HG03103 (cell line): ENCODE results near the gene PAIP2.
A peak's percentile ranks its signal among the peaks of the same experiment; 100 is the strongest.
"Not testable (repeated sequence)": the region's sequence is repeated elsewhere in the genome, so short reads cannot be mapped to it uniquely, and the experiment has no call there.

Experiments used
- ATAC-seq: cut with Tn5 transposase; IDR thresholded peaks from one replicate; pipeline ENCODE4 v1.9.1; 2021; ENCODE audit warnings: low read depth; ENCODE audit not compliant: unreplicated experiment

Gene PAIP2

DNA sequence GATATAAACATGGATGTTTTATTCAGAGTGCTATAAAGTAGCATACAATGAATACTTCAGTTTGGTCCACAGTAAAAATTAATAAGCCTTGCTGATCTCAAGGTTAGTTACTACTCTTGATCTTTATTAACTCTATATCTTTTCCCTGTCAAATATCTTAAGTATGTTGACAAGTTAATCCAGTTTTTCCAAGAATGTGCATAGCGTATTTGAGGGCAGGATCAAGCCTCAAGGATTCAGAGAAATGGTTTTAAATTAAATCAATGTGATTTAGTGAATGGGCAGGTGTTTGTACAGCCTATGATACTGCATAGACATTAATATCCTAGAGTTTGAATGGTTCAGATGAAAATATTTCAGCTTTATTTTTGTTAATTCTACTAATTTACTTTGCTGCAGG, 27.4 kb upstream of the PAIP2 start:
- ATAC-seq: no peak

DNA sequence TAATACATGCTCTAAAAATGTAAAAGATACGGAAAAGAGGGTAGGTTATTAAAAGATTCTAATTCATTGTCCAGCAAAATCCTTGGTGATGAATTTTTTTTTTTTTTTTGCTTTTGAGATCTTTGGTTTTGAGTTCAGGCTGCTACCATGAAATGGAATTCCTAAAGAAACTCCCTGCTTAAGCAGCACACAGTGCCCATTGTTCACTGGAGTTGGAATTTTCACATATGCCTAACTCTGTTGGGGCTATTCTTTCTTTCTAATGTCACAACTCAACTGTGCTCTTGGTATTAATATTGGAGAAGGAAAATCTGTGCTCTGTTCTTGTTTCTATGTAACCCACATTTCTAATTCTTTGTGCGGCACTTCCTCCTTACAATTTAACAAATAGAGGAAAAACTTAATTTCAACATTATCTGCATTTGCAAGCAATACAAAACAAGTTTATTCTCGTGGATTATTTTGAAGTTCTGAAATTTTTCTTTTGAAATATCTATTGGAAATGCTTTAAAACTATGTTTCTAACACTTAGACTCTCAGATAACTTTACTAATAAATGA, 26.5 kb upstream of the PAIP2 start:
- ATAC-seq: no peak

DNA sequence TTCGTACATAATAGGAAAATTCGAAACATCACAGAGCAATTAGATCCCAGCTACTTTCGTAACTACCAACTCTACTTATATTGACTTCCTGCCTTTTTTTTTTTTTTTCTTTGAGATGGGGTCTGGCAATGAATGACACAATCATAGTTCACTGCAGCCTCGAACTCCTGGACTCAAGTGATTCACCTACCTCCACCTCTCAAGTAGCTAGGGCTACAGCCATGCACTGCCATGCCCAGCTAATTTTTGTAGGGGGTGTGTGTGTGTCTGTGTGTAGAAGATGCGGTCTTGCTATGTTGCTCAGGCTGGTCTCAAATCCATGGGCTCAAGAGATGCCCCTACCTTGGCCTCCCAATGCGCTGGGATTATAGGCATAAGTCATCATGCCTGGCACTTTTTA, 5.8 kb upstream of the PAIP2 start:
- no peak for ATAC-seq

DNA sequence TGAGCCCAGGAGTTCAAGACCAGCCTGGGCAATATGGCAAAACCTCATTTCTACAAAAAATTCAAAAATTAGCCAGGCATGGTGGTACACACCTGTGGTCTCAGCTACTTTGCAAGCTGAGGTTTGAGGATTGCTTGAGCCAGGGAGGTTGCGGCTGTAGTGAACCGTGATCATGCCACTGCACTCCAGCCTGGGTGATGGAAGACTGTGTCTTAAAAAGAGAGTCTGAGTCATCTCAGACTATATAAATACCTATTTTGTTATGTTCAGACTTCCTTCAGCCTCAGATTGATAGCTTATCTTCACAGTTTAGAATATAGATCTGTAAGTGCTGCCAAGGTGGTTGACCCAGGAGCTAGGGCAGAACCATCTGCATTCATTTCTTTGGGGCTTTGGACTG, 1.6 kb upstream of the PAIP2 start:
- no peak for ATAC-seq

DNA sequence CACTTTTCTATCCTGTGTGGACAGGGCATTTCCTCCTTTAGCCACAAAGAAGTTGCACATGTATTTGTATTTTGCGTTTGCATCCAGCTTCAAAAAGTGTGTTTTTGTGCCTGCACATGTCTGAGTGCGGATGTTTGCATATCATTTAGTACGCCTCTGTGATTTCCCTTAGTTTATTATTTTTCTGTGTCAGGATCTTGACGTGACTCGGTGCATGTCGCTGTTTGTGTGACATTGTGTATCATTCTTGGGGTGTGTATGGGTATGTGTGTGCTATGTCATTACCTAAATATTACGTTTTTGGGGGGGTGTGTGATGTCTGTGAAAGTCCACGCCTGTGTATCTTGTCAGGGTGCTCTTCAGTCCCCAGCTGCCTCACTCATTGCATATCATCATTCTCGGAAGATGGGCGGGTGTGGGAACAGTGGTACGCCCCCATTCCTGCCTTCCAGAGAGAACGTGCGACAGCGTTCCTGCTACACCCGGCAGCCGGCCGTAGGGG, 416 bp upstream of the PAIP2 start:
- ATAC-seq: no peak

DNA sequence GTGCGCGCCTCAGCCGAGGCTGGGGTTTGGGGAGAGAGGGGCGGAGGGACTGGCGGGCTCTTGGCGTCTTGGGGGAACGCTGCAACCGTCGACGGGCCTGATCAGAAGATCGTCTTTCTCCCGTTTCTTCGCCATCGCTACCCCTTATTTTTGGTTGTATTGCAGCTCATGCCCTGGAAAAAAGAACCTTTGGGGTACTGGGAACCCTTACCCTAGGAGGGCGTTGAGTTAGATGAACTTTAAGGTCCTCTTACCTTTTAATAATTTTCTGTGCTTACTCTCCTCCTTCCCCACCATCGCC, 719 bp downstream of the PAIP2 start:
- ATAC-seq: peak; percentile 48

DNA sequence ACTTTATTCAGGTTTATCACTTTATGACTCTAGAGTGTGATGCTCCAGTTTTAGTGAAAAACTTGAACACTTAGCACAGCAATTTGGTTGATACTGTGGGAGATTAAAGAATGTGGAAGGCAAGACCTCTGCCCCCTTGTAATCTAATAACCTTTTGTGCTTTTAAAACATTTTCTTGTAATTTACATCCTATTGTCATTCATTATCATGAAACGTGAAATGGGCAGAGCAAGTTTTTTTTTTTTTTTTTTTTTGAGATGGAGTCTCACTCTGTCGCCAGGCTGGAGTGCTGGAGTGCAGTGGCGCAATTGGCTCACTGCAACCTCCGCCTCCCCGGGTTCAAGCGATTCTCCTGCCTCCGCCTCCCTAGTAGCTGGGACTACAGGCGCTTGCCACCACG, 1.8 kb downstream of the PAIP2 start:
- no peak for ATAC-seq

DNA sequence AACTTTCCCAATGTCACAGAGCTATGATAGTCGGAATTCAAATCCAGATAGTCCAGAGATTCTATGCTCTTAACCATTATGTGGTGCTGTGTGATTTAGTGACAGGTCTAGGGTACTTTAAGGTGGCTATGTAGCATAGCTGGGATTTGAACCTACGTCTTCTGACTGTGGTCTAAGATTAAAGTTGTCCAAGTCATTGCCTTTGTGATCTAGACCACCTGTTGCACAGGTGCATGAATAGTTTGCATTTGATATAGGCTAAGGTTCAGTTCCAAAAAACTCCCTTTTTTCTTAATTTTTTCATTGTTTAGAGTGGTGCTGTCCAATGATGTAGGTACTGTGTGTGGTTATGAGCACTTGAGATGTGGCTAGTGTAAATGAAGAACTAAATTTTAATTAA, 2.5 kb downstream of the PAIP2 start:
- no peak for ATAC-seq

DNA sequence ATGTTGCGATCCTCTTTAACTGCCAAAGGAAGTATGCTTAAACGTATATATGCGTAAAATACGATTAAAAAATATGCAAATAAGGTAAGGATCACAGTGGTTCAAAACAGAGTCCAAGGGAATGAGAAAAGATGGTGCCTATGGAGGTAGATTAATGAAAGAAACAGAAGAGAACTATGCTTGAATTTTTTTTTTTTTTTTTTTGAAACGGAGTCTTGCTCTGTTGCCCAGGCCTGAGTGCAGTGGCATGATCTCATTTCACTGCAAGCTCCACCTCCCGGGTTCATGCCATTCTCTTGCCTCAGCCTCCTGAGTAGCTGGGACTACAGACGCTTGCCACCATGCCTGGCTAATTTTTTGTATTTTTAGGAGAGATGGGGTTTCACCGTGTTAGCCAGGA, 3.8 kb downstream of the PAIP2 start:
- ATAC-seq: not testable (repeated sequence)

DNA sequence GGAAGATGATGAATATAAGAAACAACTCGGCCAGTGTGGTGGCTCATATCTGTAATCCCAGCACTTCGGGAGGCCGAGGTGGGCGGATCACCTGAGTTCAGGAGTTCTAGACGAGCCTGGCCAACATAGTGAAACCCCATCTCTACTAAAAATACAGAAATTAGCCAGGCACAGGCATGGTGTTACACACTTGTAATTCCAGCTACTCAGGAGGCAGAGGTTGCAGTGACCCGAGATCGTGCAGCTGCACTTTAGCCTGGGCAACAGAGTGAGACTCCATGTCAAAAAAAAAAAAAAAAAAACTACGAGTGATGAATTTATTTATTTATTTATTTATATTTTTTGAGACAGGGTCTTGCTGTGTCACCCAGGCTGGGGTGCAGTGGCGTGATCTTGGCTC, 6.2 kb downstream of the PAIP2 start:
- ATAC-seq: not testable (repeated sequence)

DNA sequence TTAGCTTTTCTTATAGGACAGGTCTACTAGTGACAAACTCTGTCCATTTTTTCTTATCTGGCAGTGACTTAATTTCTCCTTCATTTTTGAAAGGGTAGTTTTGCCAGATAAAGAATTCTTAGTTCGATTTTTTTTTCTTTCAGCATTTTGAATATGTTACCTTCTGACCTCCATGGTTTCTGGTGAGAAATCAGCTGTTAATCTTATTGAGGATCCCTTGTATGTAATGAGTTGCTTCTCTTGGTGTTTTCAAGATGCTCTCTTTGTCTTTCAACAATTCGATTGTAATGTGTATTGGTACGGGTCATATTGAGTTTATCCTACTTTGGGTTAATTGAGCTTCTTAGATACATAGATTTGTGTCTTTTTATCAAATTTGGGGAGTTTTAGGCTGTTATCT, 12.5 kb downstream of the PAIP2 start:
- no peak for ATAC-seq

DNA sequence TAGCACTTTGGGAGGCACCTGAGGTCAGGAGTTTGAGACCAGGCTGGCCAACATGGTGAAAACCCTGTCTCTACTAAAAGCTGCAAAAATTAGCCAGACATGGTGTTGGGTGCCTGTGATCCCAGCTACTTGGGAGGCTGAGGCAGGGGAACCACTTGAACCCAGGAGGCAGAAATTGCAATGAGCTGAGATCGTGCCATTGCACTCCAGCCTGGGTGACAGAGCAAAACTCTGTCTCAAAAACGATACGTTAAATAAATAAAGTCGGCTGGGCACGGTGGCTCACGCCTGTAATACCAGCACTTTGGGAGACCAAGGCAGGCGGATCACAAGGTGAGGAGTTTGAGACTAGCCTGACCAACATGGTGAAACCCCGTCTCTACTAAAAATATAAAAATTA, 14.2 kb downstream of the PAIP2 start:
- not testable (repeated sequence) for ATAC-seq

DNA sequence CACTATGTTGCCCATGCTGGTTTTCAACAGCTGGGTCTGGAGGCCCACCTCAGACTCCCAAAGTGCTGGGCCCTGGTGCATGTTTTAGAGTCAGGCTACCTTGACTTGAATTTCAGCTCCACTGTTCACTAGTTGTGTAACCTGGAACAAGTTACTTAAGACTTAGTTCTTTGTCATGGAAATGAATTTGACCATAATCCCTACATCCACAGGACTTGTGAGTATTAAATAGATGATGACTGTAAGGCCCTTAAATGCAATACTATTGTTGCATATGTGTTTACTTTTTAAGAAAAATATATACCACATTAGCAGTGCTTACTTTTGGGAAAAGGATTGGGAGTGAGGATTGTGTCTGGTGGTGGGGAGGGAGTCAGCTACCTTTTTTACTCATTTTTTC, 16.4 kb downstream of the PAIP2 start:
- no peak for ATAC-seq

DNA sequence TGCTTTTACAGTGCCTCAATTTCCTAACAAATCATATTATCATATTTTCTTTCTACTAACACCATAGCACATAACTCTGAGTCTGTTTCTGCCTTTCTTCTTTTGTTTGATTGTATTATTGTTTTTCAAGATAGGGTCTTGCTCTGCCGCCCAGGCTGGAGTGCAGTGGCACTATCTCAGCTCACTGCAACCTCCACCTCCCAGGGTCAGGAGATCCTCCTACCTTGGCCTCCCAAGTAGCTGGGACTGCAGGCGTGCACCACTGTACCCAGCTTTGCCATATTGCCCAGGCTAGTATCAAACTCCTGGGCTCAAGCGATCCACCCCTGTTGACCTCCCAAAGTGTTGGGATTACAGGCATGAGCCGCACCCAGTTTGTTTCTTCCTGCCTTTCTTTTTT, 18.7 kb downstream of the PAIP2 start:
- no peak for ATAC-seq

DNA sequence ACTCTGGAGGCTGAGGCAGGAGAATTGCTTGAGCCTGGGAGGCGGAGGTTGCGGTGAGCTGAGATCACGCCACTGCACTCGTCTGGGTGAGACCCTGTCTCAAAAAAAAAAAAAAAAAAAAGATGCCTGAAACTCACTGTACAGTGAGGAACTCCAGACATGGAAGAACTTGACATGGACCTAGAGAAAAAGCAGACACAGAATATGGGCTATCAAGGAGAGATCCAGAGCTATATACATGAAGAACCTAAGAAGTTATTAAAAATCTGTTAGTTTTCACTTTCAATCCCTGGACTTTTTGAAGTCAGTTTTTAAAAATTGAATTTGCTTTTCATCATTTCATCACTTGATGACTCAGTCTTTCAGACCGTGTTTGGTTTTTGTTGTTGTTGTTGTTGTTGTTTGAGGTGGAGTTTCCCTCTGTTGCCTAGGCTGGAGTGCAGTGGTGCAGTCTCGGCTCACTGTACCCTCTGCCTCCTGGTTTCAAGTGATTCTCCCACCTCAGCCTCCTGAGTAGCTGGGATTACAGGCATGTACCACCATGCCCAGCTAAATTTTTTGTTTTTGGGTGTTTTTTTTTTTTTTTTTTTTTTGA, 20.3 kb downstream of the PAIP2 start:
- ATAC-seq: no peak

DNA sequence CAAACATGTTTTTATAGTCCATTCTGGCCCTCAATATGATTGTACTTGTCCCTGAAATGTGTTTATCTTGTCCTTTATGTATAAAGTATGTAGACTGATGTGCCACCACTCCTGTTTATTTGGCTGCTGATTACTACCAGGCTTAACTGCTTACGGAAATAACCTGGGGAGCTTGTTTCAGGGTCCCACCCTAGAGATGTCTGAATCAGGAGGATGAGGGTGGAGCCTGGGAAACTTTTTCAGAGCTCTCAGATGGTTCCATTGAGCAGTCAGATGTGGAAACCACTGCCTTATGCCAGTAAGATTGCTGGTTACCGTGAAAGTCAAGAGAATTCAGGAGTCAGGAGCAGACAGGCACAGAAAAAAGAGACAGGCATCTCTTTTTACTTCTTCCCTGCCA, 22.3 kb downstream of the PAIP2 start:
- no peak for ATAC-seq

DNA sequence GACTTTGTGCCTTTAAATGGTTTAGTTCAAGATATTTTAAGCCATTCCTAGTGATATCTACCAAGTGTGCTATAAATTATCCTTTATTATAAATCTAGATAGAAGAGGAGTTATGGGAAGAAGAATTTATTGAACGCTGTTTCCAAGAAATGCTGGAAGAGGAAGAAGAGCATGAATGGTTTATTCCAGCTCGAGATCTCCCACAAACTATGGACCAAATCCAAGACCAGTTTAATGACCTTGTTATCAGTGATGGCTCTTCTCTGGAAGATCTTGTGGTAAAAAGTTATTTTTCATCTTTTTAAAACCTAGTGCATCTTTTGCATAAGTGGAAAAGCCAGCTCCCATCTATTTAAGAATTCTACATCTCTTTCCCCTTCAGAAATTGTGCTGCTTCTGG, 22.8 kb downstream of the PAIP2 start:
- no peak for ATAC-seq

DNA sequence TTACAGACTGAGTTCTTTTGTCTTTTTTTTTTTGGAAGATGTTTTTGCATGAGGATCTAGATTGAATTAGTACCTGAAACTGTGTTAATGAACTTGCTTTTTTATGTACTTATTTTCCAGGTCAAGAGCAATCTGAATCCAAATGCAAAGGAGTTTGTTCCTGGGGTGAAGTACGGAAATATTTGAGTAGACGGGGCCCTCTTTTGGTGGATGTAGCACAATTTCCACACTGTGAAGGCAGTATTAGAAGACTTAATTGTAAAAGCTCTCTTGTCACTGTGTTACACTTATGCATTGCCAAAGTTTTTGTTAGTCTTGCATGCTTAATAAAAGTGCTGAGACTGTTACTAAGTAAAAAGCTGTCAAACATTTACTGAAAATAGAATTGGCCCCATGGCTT, 27.0 kb downstream of the PAIP2 start:
- no peak for ATAC-seq

DNA sequence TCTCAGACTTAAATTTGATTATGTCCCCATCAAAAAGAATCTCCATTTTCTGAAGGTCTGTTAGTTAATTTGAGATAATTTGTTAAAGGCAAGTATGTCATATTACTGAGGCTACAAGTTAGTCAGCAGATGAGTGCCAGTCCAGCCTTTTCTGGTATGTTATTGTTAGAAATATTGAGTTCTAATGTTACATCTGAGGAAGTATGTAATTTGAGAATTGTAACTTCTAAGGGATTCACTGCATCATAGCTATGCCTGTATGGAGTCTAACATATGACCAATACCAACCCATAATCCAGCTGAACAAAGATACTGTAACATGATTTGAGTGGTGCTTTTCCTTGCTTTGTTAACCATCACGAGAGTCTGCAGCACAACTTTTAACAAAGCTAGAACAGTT, 27.5 kb downstream of the PAIP2 start:
- ATAC-seq: no peak

DNA sequence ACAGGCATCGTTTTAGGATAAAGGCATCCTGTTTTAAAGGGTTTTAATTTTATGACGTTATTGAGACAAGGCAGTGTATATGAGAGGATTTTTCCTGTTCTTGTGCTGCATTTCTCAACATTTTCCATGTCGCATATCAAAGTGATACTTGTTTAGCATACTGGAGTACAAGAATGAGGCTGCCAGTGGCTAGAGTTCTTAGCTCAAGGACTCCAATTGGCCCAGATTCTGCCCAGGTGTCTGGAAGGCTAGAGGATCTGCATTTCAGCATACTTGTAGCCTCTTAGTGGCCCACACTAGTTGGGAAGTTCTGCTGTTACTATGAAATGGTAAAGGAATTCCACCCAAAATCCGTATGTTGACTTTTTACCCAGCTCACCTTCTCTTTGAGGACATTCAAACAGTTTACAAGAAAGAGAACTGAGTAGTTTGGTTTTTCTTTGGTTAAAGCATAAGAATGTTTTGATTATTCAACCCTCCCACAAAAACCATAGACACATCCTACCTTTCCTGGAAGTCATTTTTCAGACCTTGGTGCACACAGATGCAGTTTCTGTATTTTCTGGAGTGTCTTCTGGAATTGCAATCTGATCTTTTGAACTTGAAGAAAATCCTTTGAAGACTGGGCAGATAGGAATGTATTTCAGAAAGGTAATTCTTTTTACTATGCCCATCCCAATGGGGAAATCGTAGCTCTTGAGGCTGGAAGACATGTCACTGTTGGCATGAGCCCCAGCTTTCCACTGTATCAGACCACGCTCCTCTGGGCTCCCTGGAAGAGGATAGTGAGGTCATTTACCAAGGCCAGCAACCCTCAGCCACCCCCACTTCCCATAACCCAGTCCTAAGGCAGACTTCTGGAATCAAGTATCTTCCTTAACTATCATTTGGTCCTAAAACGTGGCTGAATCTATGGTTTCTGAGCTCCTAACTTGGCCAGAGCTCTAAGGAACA, 30.1 kb downstream of the PAIP2 start:
- no peak for ATAC-seq

DNA sequence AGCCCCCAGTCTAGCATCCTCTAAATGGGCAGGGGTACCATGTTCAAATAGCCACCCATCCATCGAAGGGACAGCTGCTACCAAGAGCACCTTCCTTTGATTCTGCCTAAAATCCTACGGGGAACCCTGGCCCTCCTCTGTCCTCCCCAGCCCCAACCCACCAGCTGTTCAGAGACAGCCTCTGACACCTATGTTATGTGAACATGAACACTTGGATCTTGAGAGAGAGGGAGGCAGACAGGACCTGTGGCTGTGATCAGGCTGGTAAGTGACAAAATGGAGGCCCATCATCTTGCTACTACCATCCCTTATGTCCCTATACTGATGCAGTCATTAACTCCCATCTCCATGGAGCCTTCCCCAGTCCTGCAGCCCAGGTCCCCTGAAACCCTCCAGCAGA, 33.3 kb downstream of the PAIP2 start:
- ATAC-seq: no peak

DNA sequence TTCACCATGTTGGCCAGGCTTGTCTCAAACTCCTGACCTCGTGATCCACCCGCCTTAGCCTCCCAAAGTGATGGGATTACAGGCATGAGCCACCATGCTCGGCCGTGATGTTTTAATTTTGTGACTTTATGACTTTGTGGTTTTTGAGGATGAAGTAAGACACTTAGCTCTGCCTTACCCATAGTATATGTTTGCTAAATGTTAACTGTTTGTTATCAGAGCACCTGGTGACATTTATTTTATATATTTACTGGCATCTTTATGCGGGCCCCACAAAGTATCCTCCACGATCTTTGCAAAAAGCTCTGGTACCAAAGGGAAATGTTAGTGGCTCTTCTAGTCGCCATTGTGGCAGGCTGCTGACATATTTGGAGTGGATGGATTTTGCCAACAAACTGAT, 34.7 kb downstream of the PAIP2 start:
- no peak for ATAC-seq
